Endothelial cell of umbilical vein (primary cell): ENCODE measurements around the gene UCMA. TPM values are rescaled to one million over a fixed set of nuclear protein-coding genes. Genes with fewer than 3 reads are reported as not detected.

Experiments used
- BruUV-seq: library from RNA; stranded (reverse); fragments of 400-500 nt; replicated peaks from 2 replicates; lab custom pipeline; 2021; lab: Mats Ljungman, UMichigan
- CTCF ChIA-PET: fragments of 300-600, 350-600 bp; sonication (Branson Sonifier 250); formaldehyde crosslinking; loops from one replicate; lab custom pipeline; 2021; ENCODE audit warnings: antibody characterized with exemption, inconsistent platforms; lab: Charles Lee
- POLR2A ChIA-PET: fragments of 300-600, 350-600 bp; sonication (Branson Sonifier 250); formaldehyde crosslinking; loops from one replicate; lab custom pipeline; 2021; ENCODE audit warnings: antibody characterized with exemption, inconsistent platforms; lab: Charles Lee
- DNase-seq: peaks from one replicate; pipeline ENCODE4 v3.0.0-alpha.2; 2011; ENCODE audit warnings: low read depth, low spot score
- FAIRE-seq: peaks from 2 replicates; lab custom pipeline; 2011; peaks lifted over from hg19 to GRCh38; lab: Jason Lieb, UNC
- H2AFZ ChIP-seq: 2 replicates; pipeline ENCODE4 v1.6.0; 2012; ENCODE audit warnings: low read depth, low read length, control low read depth, inconsistent platforms
- H3K27ac ChIP-seq: 2 replicates; pipeline ENCODE4 v1.5.1; 2011; ENCODE audit warnings: low read depth, mild to moderate bottlenecking, control low read depth, low read length, moderate library complexity; ENCODE audit not compliant: insufficient read depth
- H3K27me3 ChIP-seq, 2 experiments: 2 replicates each; pipeline versions ENCODE4 v1.6.0 to v1.6.1; 2011; ENCODE audit warnings: low read length in 2 of 2, mixed read lengths in 1 of 2; ENCODE audit not compliant: control insufficient read depth in 2 of 2, insufficient read depth in 2 of 2
- H3K36me3 ChIP-seq, 2 experiments: 2 replicates in 1 of 2; 3 replicates in 1 of 2; pipeline ENCODE4 v1.5.1; 2011; ENCODE audit warnings: low read length in 2 of 2, mild to moderate bottlenecking in 1 of 2, moderate library complexity in 1 of 2; ENCODE audit not compliant: control insufficient read depth in 2 of 2, insufficient read depth in 2 of 2; ENCODE audit errors: extremely low read depth in 1 of 2
- H3K4me1 ChIP-seq: 3 replicates; pipeline ENCODE4 v1.5.1; 2011; ENCODE audit warnings: mild to moderate bottlenecking, low read length; ENCODE audit not compliant: control insufficient read depth, insufficient read depth; ENCODE audit errors: extremely low read depth
- H3K4me2 ChIP-seq: 2 replicates; pipeline ENCODE4 v1.6.1; 2011; ENCODE audit warnings: low read length, control low read depth, mixed read lengths; ENCODE audit not compliant: insufficient read depth
- H3K4me3 ChIP-seq, 3 experiments: fragments of 200-600 bp in 1 of 3; sonication (generic), shearing (Covaris generic) in 1 of 3; replicated peaks in 1 of 3; 2 replicates each; pipeline ENCODE4 v1.5.1; 2011 to 2016; ENCODE audit warnings: control low read depth in 3 of 3, low read length in 3 of 3, mild to moderate bottlenecking in 2 of 3, inconsistent platforms in 1 of 3, low read depth in 1 of 3, moderate library complexity in 1 of 3; ENCODE audit not compliant: insufficient read depth in 1 of 3
- H3K79me2 ChIP-seq: 2 replicates; pipeline ENCODE4 v1.6.0; 2012; ENCODE audit warnings: low read length, inconsistent platforms; ENCODE audit not compliant: control insufficient read depth, insufficient read depth
- H3K9ac ChIP-seq: replicated peaks from 2 replicates; pipeline ENCODE3; 2011; ENCODE audit warnings: low read length, control low read depth; ENCODE audit not compliant: insufficient read depth; ENCODE audit errors: extremely low read depth
- H3K9me1 ChIP-seq: replicated peaks from 3 replicates; pipeline ENCODE4 v1.6.0; 2011; ENCODE audit warnings: mild to moderate bottlenecking, low read length; ENCODE audit not compliant: control insufficient read depth, insufficient read depth; ENCODE audit errors: extremely low read depth
- H3K9me3 ChIP-seq: replicated peaks from 2 replicates; pipeline ENCODE4 v1.5.1; 2012; ENCODE audit warnings: low read length, inconsistent platforms; ENCODE audit not compliant: control insufficient read depth, insufficient read depth
- H4K20me1 ChIP-seq: replicated peaks from 2 replicates; pipeline ENCODE3; 2011; ENCODE audit warnings: mild to moderate bottlenecking, low read length; ENCODE audit not compliant: control insufficient read depth, insufficient read depth; ENCODE audit errors: extremely low read depth
- CTCF ChIP-seq, 2 donors: IDR thresholded peaks; 1 replicate in 1 of 2; 2 replicates in 1 of 2; pipeline ENCODE4 v1.5.1; 2011; ENCODE audit warnings: low read length in 2 of 2, mild to moderate bottlenecking in 2 of 2, moderate library complexity in 2 of 2, control low read depth in 1 of 2, inconsistent platforms in 1 of 2, low read depth in 1 of 2; ENCODE audit not compliant: insufficient read depth in 1 of 2; ENCODE audit errors: extremely low read depth in 1 of 2
- EZH2 ChIP-seq: IDR thresholded peaks from 2 replicates; pipeline ENCODE4 v1.6.1; 2012; ENCODE audit warnings: borderline replicate concordance, low read depth, mild to moderate bottlenecking, moderate library complexity, low read length, inconsistent platforms; ENCODE audit not compliant: severe bottlenecking
- GATA2 ChIP-seq: IDR thresholded peaks from 2 replicates; pipeline ENCODE4 v1.7.0; 2011; ENCODE audit warnings: low read depth, mild to moderate bottlenecking, moderate library complexity, mixed read lengths, low read length; ENCODE audit not compliant: insufficient read length, insufficient read depth
- JUN ChIP-seq: IDR thresholded peaks from 2 replicates; pipeline ENCODE4 v1.6.1; 2011; ENCODE audit warnings: borderline replicate concordance, low read depth; ENCODE audit not compliant: insufficient read length, insufficient read depth
- MAX ChIP-seq: IDR thresholded peaks from 2 replicates; pipeline ENCODE4 v1.6.1; 2011; ENCODE audit not compliant: insufficient read depth, insufficient read length
- POLR2A ChIP-seq: IDR thresholded peaks from 2 replicates; pipeline ENCODE4 v1.6.1; 2012; ENCODE audit warnings: low read depth, mild to moderate bottlenecking, control low read depth, low read length
- POLR2AphosphoS5 ChIP-seq: IDR thresholded peaks from 2 replicates; pipeline ENCODE4 v1.6.1; 2012; ENCODE audit warnings: low read depth, mild to moderate bottlenecking, control low read depth, low read length, moderate library complexity; ENCODE audit not compliant: insufficient read depth
- dilution Hi-C: fragments of 300-500 bp; cut with MboI; formaldehyde crosslinking; loops from one replicate; pipeline ENCODE4 v1.15.0; 2019; ENCODE audit warnings: low sequenced_read_pairs; ENCODE audit not compliant: extremely low pct_ligation_motif_present
- intact Hi-C: fragments of 100-400 bp; cut with micrococcal nuclease; formaldehyde crosslinking; loops from one replicate; pipeline ENCODE4 v1.10.0; 2022
- polyA plus RNA-seq, 4 experiments: library from polyadenylated mRNA; depleted of rRNA in 3 of 4; stranded (reverse) in 3 of 4; unstranded in 1 of 4; fragments of >200 nt; gene quantifications; 2 replicates each; pipeline versions ENCODE4 v1.2.1 to v1.2.3, GENCODE V29; 2011 to 2012; ENCODE audit warnings: missing spikeins in 1 of 4
- total RNA-seq: library from RNA; stranded (reverse); gene quantifications from 2 replicates; pipeline ENCODE4 v1.2.3, GENCODE V29; 2021

The UCMA gene
- total and polyA plus RNA-seq, 2 donors (not counting 3 experiments of a cell fraction or from before 2014, with no cell fraction given) = not detected

GRCh38 chr10:13271552-13272163 is 37.5 kb upstream of the UCMA start:
- no peak overlapping the region for H3K4me2 ChIP-seq
- ChIA-PET CTCF (interaction anchor here (0.8 to 3.7 kb wide), 5 partner anchors 26 to 265 kb away, joined by 3 to 26 read pairs (median 3); partner anchors contain the start of gene PHYH), POLR2A (no interaction called here)
- dilution Hi-C loops (no loop called here), intact Hi-C loops (loop anchor here (1.0 kb wide), 1 partner anchor 31 kb away; no protein-coding TSS in a partner anchor)
- BruUV-seq = no TSS peak
- H3K36me3 ChIP-seq = no peaks in the 10 kb centered on the region
- H3K9me3 ChIP-seq = no peaks in the 10 kb centered on the region
- H3K27me3 ChIP-seq = no peaks in the 10 kb centered on the region
- peak overlapping the region; percentile 30 for H2AFZ ChIP-seq
- no peaks in the 10 kb centered on the region for H3K79me2 ChIP-seq
- no peak overlapping the region for H3K27ac ChIP-seq
- H4K20me1 ChIP-seq = no peaks in the 10 kb centered on the region
- H3K9me1 ChIP-seq = no peaks in the 10 kb centered on the region
- H3K4me3 ChIP-seq = no peak overlapping the region
- FAIRE-seq = no peak
- DNase-seq = peak; percentile 14
- no peak overlapping the region for H3K9ac ChIP-seq
- TF ChIP-seq CTCF (IDR thresholded peaks at IDR 0.05; ENCODE audit: extremely low read depth in 1 of 2, insufficient read depth in 1 of 2, low read depth in 1 of 2, low read length in 2 of 2) (peak; percentile 46 to 61), POLR2A (no peak)
- no peaks in the 10 kb centered on the region for H3K4me1 ChIP-seq

GRCh38 chr10:13270877-13271551 is 36.8 kb upstream of the UCMA start:
- intact Hi-C loops = loop anchor here (1.0 kb wide), 1 partner anchor 31 kb away; no protein-coding TSS in a partner anchor
- Histone ChIP-seq H3K4me3 (no peak overlapping the region), H3K27me3 (no peaks in the 10 kb centered on the region), H3K4me2 (no peak overlapping the region), H3K79me2 (no peaks in the 10 kb centered on the region), H3K9me3 (no peaks in the 10 kb centered on the region), H3K36me3 (no peaks in the 10 kb centered on the region), H4K20me1 (no peaks in the 10 kb centered on the region), H3K9me1 (no peaks in the 10 kb centered on the region), H2AFZ (no peak overlapping the region), H3K9ac (no peak overlapping the region), H3K27ac (no peak overlapping the region), H3K4me1 (no peaks in the 10 kb centered on the region)
- no peak for DNase-seq
- no TSS peak for BruUV-seq
- CTCF ChIA-PET = interaction anchor here (3.7 kb wide), 1 partner anchor 31 kb away, joined by 26 read pairs; no protein-coding TSS in a partner anchor
- no peak for TF ChIP-seq POLR2A
- TF ChIP-seq EZH2 = no peak
- no peak for TF ChIP-seq JUN
- TF ChIP-seq POLR2AphosphoS5 = no peak
- TF ChIP-seq MAX = no peak
- no peak for TF ChIP-seq GATA2
- TF ChIP-seq CTCF (IDR thresholded peaks at IDR 0.05; ENCODE audit: extremely low read depth in 1 of 2, insufficient read depth in 1 of 2, low read depth in 1 of 2, low read length in 2 of 2) = no peak
- no peak for FAIRE-seq
- dilution Hi-C loops = no loop called here
- POLR2A ChIA-PET = no interaction called here
